Measurements from ENCODE around the gene UBE3C.

DNA sequence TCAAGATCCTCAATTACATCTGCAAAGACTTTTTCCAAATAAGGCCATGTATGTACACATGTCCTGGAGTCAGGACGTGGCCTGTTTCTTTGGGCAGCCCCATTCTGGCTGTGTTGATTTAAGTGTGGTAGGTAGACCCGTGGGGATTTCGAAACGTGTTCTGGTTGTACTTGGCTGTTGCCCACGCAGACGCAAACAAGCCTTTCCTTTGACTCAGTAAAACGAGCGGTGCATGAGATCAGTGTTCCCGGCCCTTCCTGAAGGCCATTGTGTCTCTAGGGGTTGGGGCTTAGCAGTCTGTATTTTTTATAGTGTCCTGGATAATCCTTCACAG is 133.2 kb downstream of the UBE3C start:
- TF ChIP-seq NR2C1 (IDR thresholded peaks at IDR 0.05) = no peak
- TF ChIP-seq NR2C1 (tag; IDR thresholded peaks at IDR 0.05) = no peak
- TF ChIP-seq, protein P1, sequence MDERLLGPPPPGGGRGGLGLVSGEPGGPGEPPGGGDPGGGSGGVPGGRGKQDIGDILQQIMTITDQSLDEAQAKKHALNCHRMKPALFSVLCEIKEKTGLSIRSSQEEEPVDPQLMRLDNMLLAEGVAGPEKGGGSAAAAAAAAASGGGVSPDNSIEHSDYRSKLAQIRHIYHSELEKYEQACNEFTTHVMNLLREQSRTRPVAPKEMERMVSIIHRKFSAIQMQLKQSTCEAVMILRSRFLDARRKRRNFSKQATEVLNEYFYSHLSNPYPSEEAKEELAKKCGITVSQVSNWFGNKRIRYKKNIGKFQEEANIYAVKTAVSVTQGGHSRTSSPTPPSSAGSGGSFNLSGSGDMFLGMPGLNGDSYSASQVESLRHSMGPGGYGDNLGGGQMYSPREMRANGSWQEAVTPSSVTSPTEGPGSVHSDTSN (CRISPR knock-in tag; IDR thresholded peaks at IDR 0.05; ENCODE audit: low read depth) = no peak
- TF ChIP-seq, protein P1 (tag; conservative IDR thresholded peaks at IDR 0.05; ENCODE audit: low read depth) = no peak
- TF ChIP-seq, protein P2, sequence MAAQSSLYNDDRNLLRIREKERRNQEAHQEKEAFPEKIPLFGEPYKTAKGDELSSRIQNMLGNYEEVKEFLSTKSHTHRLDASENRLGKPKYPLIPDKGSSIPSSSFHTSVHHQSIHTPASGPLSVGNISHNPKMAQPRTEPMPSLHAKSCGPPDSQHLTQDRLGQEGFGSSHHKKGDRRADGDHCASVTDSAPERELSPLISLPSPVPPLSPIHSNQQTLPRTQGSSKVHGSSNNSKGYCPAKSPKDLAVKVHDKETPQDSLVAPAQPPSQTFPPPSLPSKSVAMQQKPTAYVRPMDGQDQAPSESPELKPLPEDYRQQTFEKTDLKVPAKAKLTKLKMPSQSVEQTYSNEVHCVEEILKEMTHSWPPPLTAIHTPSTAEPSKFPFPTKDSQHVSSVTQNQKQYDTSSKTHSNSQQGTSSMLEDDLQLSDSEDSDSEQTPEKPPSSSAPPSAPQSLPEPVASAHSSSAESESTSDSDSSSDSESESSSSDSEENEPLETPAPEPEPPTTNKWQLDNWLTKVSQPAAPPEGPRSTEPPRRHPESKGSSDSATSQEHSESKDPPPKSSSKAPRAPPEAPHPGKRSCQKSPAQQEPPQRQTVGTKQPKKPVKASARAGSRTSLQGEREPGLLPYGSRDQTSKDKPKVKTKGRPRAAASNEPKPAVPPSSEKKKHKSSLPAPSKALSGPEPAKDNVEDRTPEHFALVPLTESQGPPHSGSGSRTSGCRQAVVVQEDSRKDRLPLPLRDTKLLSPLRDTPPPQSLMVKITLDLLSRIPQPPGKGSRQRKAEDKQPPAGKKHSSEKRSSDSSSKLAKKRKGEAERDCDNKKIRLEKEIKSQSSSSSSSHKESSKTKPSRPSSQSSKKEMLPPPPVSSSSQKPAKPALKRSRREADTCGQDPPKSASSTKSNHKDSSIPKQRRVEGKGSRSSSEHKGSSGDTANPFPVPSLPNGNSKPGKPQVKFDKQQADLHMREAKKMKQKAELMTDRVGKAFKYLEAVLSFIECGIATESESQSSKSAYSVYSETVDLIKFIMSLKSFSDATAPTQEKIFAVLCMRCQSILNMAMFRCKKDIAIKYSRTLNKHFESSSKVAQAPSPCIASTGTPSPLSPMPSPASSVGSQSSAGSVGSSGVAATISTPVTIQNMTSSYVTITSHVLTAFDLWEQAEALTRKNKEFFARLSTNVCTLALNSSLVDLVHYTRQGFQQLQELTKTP (IDR thresholded peaks at IDR 0.05; ENCODE audit: low read depth in 1 of 2, partially characterized antibody in 2 of 2) = no peak
- TF ChIP-seq PTRF (tag; IDR thresholded peaks at IDR 0.05) = no peak
- no peak for TF ChIP-seq EZH2 (IDR thresholded peaks at IDR 0.05; ENCODE audit: borderline replicate concordance, low read depth, low read length)

Measured in K562 (cell line).